WTC11 (cell line): Measurements from ENCODE around the gene MIGA2. TPM values are rescaled to one million over a fixed set of nuclear protein-coding genes. Genes with fewer than 3 reads are reported as not detected.

Source experiments
- ATAC-seq: fragments of 200-7000 bp; cut with Tn5 transposase; 2 replicates; pipeline ENCODE4 v1.10.0; 2021; ENCODE audit warnings: mild to moderate bottlenecking, moderate library complexity
- CTCF ChIA-PET: fragments of 300-600 bp; sonication (Branson Sonifier 250); formaldehyde crosslinking; loops from one replicate; lab custom pipeline; 2021; ENCODE audit warnings: antibody characterized with exemption; lab: Charles Lee
- POLR2A ChIA-PET: fragments of 350-600 bp; sonication (Branson Sonifier 250); formaldehyde crosslinking; loops from one replicate; lab custom pipeline; 2021; ENCODE audit warnings: antibody characterized with exemption; lab: Charles Lee
- DNase-seq: peaks from one replicate; pipeline ENCODE4 v3.0.0; 2021; ENCODE audit warnings: low spot score
- H3K27ac Mint-ChIP-seq: 2 replicates; pipeline ENCODE4 v1.8.0; 2021; ENCODE audit warnings: mixed read lengths
- H3K27me3 Mint-ChIP-seq: 2 replicates; pipeline ENCODE4 v1.8.0; 2021; ENCODE audit warnings: low read depth, mild to moderate bottlenecking, moderate library complexity, mixed read lengths
- H3K36me3 Mint-ChIP-seq: 2 replicates; pipeline ENCODE4 v1.8.0; 2021; ENCODE audit warnings: mixed read lengths
- H3K4me1 Mint-ChIP-seq: 2 replicates; pipeline ENCODE4 v1.8.0; 2022; ENCODE audit warnings: mixed read lengths
- H3K4me3 Mint-ChIP-seq: 2 replicates; pipeline ENCODE4 v1.8.0; 2021; ENCODE audit warnings: mild to moderate bottlenecking, moderate library complexity, mixed read lengths
- H3K9me3 Mint-ChIP-seq: 2 replicates; pipeline ENCODE4 v1.8.0; 2021; ENCODE audit warnings: mixed read lengths
- ATF1 ChIP-seq: sonication (generic); formaldehyde crosslinking; IDR thresholded peaks from 2 replicates; pipeline ENCODE4 v1.8.1; 2023; ENCODE audit warnings: mild to moderate bottlenecking, moderate library complexity, missing genetic modification reagents
- ATF6 ChIP-seq: sonication (generic); formaldehyde crosslinking; IDR thresholded peaks from 2 replicates; pipeline ENCODE4 v1.8.1; 2023; ENCODE audit warnings: mild to moderate bottlenecking, missing genetic modification reagents
- CREM ChIP-seq: sonication (generic); formaldehyde crosslinking; IDR thresholded peaks from 2 replicates; pipeline ENCODE4 v1.8.1; 2022; ENCODE audit warnings: mild to moderate bottlenecking, missing genetic modification reagents, moderate library complexity
- E2F4 ChIP-seq: sonication (generic); formaldehyde crosslinking; IDR thresholded peaks from 2 replicates; pipeline ENCODE4 v1.8.1; 2022; ENCODE audit warnings: low read depth, mild to moderate bottlenecking, moderate library complexity, missing genetic modification reagents, borderline replicate concordance
- ELF4 ChIP-seq: sonication (generic); formaldehyde crosslinking; IDR thresholded peaks from 2 replicates; pipeline ENCODE4 v1.8.1; 2022; ENCODE audit warnings: low read depth, mild to moderate bottlenecking, moderate library complexity, missing genetic modification reagents
- EMX1 ChIP-seq: fragments of 250-450 bp; sonication (Bioruptor Pico); IDR thresholded peaks from 2 replicates; pipeline ENCODE4 v1.8.0; 2021; ENCODE audit warnings: mild to moderate bottlenecking
- FOXJ3 ChIP-seq: sonication (generic); formaldehyde crosslinking; IDR thresholded peaks from 2 replicates; pipeline ENCODE4 v1.9.0; 2021; ENCODE audit warnings: missing genetic modification reagents, mild to moderate bottlenecking, borderline replicate concordance
- FOXK1 ChIP-seq: sonication (generic); formaldehyde crosslinking; IDR thresholded peaks from 2 replicates; pipeline ENCODE4 v1.8.0; 2022; ENCODE audit warnings: mild to moderate bottlenecking, moderate library complexity, missing genetic modification reagents
- FOXP4 ChIP-seq: sonication (generic); formaldehyde crosslinking; IDR thresholded peaks from 2 replicates; pipeline ENCODE4 v1.8.0; 2022; ENCODE audit warnings: mild to moderate bottlenecking, missing genetic modification reagents
- GABPB1 ChIP-seq: sonication (generic); formaldehyde crosslinking; IDR thresholded peaks from 2 replicates; pipeline ENCODE4 v1.8.1; 2023; ENCODE audit warnings: mild to moderate bottlenecking, missing genetic modification reagents
- HMGXB4 ChIP-seq: sonication (generic); formaldehyde crosslinking; IDR thresholded peaks from 2 replicates; pipeline ENCODE4 v1.8.1; 2023; ENCODE audit warnings: mild to moderate bottlenecking, moderate library complexity, missing genetic modification reagents
- JUN ChIP-seq: sonication (generic); formaldehyde crosslinking; IDR thresholded peaks from 2 replicates; pipeline ENCODE4 v1.8.0; 2023; ENCODE audit warnings: mild to moderate bottlenecking, missing genetic modification reagents
- MYBL2 ChIP-seq: sonication (generic); formaldehyde crosslinking; IDR thresholded peaks from 2 replicates; pipeline ENCODE4 v1.8.1; 2023; ENCODE audit warnings: mild to moderate bottlenecking, moderate library complexity, missing genetic modification reagents
- NFYB ChIP-seq: sonication (generic); formaldehyde crosslinking; conservative IDR thresholded peaks from 2 replicates; pipeline ENCODE4 v1.8.0; 2022; ENCODE audit warnings: low read depth, missing genetic modification reagents
- PRRX2 ChIP-seq: fragments of 250-450 bp; sonication (Bioruptor Pico); IDR thresholded peaks from 2 replicates; pipeline ENCODE4 v1.8.0; 2021; ENCODE audit warnings: mild to moderate bottlenecking
- TP53 ChIP-seq: sonication (generic); formaldehyde crosslinking; IDR thresholded peaks from 2 replicates; pipeline ENCODE4 v1.8.1; 2023; ENCODE audit warnings: mild to moderate bottlenecking, missing genetic modification reagents
- ZBTB43 ChIP-seq: sonication (generic); formaldehyde crosslinking; IDR thresholded peaks from 2 replicates; pipeline ENCODE4 v1.8.1; 2023; ENCODE audit warnings: mild to moderate bottlenecking, missing genetic modification reagents
- ZNF121 ChIP-seq: sonication (generic); formaldehyde crosslinking; IDR thresholded peaks from 2 replicates; pipeline ENCODE4 v1.8.0; 2023; ENCODE audit warnings: missing genetic modification reagents
- ZNF425 ChIP-seq: fragments of 250-450 bp; sonication (Bioruptor Pico); conservative IDR thresholded peaks from 2 replicates; pipeline ENCODE4 v1.9.0; 2021; ENCODE audit warnings: mild to moderate bottlenecking
- total RNA-seq: library from RNA; stranded (reverse); gene quantifications from 3 replicates; pipeline ENCODE4 v1.2.3, GENCODE V29; 2021

MIGA2 gene
- total RNA-seq, 1 experiment from 2014 or later, result 61.7 TPM

DNA sequence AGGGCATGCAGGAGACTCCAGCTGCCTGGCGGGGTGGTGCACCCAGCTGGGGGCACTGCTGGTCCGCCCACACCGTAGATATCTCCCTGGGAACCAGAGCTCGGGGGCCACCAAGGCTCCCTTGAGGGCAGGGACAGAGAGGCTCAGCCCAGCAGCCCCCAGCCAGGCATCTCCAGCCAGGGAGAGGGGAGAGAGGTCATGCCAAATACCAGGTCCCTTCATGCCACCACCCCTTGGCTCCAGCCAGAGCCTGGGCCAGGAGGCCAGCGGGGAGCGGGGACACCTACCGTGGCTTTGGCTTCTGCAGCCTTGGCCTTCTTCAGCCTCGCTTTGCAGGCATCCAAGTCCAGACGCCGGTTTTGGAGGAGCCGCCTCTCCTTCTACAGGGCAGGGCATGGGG is 22.3 kb upstream of the MIGA2 start (continued):
- no peak for TF ChIP-seq ZBTB43 (CRISPR knock-in tag)

DNA sequence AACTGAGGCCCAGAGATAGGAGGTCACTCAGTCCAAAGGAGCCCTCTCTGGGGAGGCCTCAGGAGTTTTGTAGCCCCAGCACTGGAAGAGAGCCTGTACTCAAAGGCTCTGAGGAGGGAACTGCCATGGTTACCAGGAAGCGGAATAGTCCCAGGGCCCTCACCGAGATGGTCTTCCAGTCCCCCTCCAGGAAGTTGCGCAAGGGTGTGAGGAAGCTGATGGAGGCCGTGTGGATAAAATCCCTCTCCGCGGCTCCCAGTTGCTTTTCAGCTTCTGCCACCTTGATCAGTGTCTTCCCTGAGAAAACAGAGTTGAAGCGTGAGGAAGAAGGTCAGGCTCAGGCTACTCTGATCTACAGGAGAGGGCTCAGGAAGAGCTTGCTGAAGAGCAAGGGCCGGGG is 21.8 kb upstream of the MIGA2 start:
- Mint-ChIP-seq H3K27ac (peak overlapping the region; percentile 55; the same call in 1 of the 2 replicates), H3K9me3 (no peaks in the 10 kb centered on the region), H3K36me3 (peaks cover 15% of the 10 kb centered on the region), H3K4me3 (no peak overlapping the region), H3K4me1 (no peaks in the 10 kb centered on the region), H3K27me3 (no peaks in the 10 kb centered on the region)
- ChIA-PET CTCF (interaction anchor here (0.7 to 1.6 kb wide), 5 partner anchors 13 to 312 kb away, joined by 3 to 9 read pairs (median 3); partner anchors contain the start of genes PKN3 and SH3GLB2), POLR2A (no interaction called here)
- ATAC-seq (no peak), DNase-seq (no peak)
- TF ChIP-seq ELF4 (CRISPR knock-in tag), result no peak
- TF ChIP-seq GABPB1 (CRISPR knock-in tag), result no peak
- no peak for TF ChIP-seq NFYB (CRISPR knock-in tag)
- TF ChIP-seq ATF1 (CRISPR knock-in tag), result no peak
- no peak for TF ChIP-seq ZNF121 (CRISPR knock-in tag)
- no peak for TF ChIP-seq FOXJ3 (CRISPR knock-in tag)
- no peak for TF ChIP-seq PRRX2 (CRISPR knock-in tag)
- TF ChIP-seq E2F4 (CRISPR knock-in tag), result no peak

DNA sequence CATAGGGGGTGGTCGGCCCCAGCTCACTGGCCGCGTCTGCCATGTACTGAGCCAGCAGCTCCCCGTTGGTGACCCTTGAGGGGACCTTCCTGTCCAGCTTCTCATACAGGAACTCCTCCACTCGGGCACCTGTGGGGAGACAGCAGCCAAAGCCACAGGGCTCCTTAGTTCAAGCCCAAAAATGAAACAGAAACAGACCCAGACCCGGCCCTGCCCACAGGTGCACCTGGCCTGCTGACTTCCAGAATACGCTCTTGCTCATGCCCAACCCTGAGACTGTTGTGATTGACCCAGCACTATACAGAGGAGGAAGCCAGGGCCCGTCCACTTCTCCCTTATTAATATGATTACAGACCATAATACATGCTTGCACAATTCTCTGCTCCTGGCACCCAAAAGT is 15.3 kb upstream of the MIGA2 start:
- peaks cover 13% of the 10 kb centered on the region for H3K4me1 Mint-ChIP-seq
- no peaks in the 10 kb centered on the region for H3K9me3 Mint-ChIP-seq
- DNase-seq (no peak), ATAC-seq (no peak)
- peaks cover 8% of the 10 kb centered on the region; the same call in 1 of the 2 replicates for H3K36me3 Mint-ChIP-seq
- ChIA-PET POLR2A (interaction anchor here (0.7 kb wide), 1 partner anchor 1825 kb away, joined by 7 read pairs; no protein-coding TSS in a partner anchor), CTCF (interaction anchor here (0.6 to 1.0 kb wide), 3 partner anchors 76 to 726 kb away, joined by 3 to 4 read pairs (median 4); no protein-coding TSS in a partner anchor)
- H3K4me3 Mint-ChIP-seq, result no peak overlapping the region
- H3K27me3 Mint-ChIP-seq, result no peaks in the 10 kb centered on the region
- peak overlapping the region; percentile 38; the same call in 1 of the 2 replicates for H3K27ac Mint-ChIP-seq
- TF ChIP-seq HMGXB4 (CRISPR knock-in tag) (no peak), CREM (CRISPR knock-in tag) (no peak), FOXK1 (CRISPR knock-in tag) (no peak), ZNF425 (CRISPR knock-in tag) (no peak), E2F4 (CRISPR knock-in tag) (no peak), JUN (CRISPR knock-in tag) (no peak), TP53 (CRISPR knock-in tag) (no peak), ATF6 (no peak), MYBL2 (CRISPR knock-in tag) (no peak), EMX1 (no peak), FOXP4 (CRISPR knock-in tag) (no peak)
